ENCODE measurements around the gene C16orf96.

Gene C16orf96

GRCh38 chr16:4628283-4628682 is 72.1 kb downstream of the C16orf96 start:
- Histone ChIP-seq H2AFZ (ENCODE audit: low read depth, low read length) (no peak overlapping the region), H4K20me1 (ENCODE audit: insufficient read depth, low read length) (peaks cover 17% of the 10 kb centered on the region), H3K27ac (ENCODE audit: low read length) (no peak overlapping the region), H3K27me3 (ENCODE audit: insufficient read depth, low read length, poor library complexity) (no peaks in the 10 kb centered on the region), H3K4me3 (ENCODE audit: low read depth in 1 of 2, low read length in 2 of 2) (no peak overlapping the region), H3K9ac (ENCODE audit: low read depth, low read length) (no peak overlapping the region), H3K4me1 (ENCODE audit: insufficient read depth, low read length) (peaks cover 27% of the 10 kb centered on the region), H3K36me3 (ENCODE audit: insufficient read depth, low read length) (peaks cover 12% of the 10 kb centered on the region; the same call in 1 of the 2 replicates), H3K9me3 (ENCODE audit: insufficient read depth, low read length, severe bottlenecking) (peaks cover 5% of the 10 kb centered on the region), H3K79me2 (ENCODE audit: insufficient read depth, low read length) (peaks cover 80% of the 10 kb centered on the region), H3K4me2 (ENCODE audit: insufficient read depth, low read length) (no peak overlapping the region)
- TF ChIP-seq EZH2 (IDR thresholded peaks at IDR 0.05; ENCODE audit: borderline replicate concordance, low read depth, low read length, severe bottlenecking) (no peak), CTCF (IDR thresholded peaks at IDR 0.05; ENCODE audit: borderline replicate concordance, extremely low read depth, low read length, poor library complexity, severe bottlenecking) (no peak)
- ATAC-seq (ENCODE audit: insufficient read depth, low read depth) (no peak), DNase-seq (no peak)

DNA sequence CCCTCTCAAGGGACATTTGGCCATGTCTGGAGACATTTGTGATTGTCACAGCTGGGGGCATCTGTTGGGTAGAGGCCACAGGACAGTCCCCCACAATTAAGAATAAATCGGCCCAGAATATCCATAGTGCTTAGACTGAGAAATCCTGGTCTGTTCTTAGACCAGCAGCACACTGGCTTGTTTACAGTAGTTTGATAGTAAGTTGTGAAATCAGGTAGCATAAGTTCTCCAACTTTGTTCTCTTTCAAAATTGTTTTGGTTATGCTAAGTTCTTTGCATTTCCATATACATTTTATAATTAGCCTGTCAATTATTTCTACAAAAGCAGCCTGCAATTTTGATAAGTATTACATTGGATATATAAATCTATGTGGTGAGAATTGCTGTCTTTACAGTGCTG is 75.3 kb downstream of the C16orf96 start:
- no peak overlapping the region for H2AFZ ChIP-seq (ENCODE audit: low read depth, low read length)
- no peak overlapping the region for H3K4me2 ChIP-seq (ENCODE audit: insufficient read depth, low read length)
- H3K4me3 ChIP-seq (ENCODE audit: low read depth in 1 of 2, low read length in 2 of 2), result no peak overlapping the region
- H3K9me3 ChIP-seq (ENCODE audit: insufficient read depth, low read length, severe bottlenecking), result peaks cover 5% of the 10 kb centered on the region
- peaks cover 6% of the 10 kb centered on the region for H3K4me1 ChIP-seq (ENCODE audit: insufficient read depth, low read length)
- no peak for DNase-seq
- no peak for ATAC-seq (ENCODE audit: insufficient read depth, low read depth)
- H3K27me3 ChIP-seq (ENCODE audit: insufficient read depth, low read length, poor library complexity), result no peaks in the 10 kb centered on the region
- TF ChIP-seq EZH2 (IDR thresholded peaks at IDR 0.05; ENCODE audit: borderline replicate concordance, low read depth, low read length, severe bottlenecking), result no peak
- TF ChIP-seq CTCF (IDR thresholded peaks at IDR 0.05; ENCODE audit: borderline replicate concordance, extremely low read depth, low read length, poor library complexity, severe bottlenecking), result no peak
- peaks cover 20% of the 10 kb centered on the region for H3K36me3 ChIP-seq (ENCODE audit: insufficient read depth, low read length)
- peaks cover 85% of the 10 kb centered on the region for H3K79me2 ChIP-seq (ENCODE audit: insufficient read depth, low read length)
- H3K9ac ChIP-seq (ENCODE audit: low read depth, low read length), result no peak overlapping the region
- H3K27ac ChIP-seq (ENCODE audit: low read length), result no peak overlapping the region
- H4K20me1 ChIP-seq (ENCODE audit: insufficient read depth, low read length), result peaks cover 20% of the 10 kb centered on the region

DNA sequence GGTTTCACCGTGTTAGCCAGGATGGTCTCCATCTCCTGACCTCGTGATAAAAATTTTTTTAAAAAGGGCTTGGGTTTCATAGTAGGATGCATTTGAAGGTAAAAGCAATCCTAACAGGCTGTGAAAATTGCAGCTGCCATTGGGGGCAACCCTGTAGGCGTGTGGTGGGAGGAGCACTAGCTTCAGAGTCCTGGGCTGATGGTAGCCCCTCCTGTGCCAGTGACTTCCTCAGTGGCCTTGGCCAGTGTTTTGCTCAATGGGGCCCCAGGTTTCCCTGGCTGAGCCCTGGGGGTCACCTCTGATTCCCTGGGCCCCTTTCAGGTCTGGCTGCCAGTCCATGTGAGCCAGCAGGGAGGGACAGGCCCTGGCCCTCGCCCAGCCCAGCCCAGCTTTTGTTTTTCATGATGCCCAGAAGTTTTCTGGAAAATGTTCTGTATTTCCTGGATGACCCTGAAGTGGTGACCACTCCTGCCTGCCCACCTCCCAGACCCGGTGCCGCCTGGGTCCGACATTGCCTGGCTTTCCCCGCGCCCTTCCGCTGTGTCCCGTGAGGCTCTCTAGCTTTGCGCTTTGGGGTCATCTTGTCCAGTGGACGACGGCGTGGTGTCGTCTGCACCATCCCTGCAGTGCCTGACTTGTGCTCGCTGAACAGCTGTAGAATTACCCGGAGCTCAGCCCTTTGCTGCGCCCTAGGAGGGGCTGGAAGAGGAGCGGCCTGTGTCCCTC is 77.9 kb downstream of the C16orf96 start:
- Histone ChIP-seq H3K79me2 (ENCODE audit: insufficient read depth, low read length) (peaks cover 84% of the 10 kb centered on the region), H3K9me3 (ENCODE audit: insufficient read depth, low read length, severe bottlenecking) (peaks cover 5% of the 10 kb centered on the region), H3K4me3 (ENCODE audit: low read depth in 1 of 2, low read length in 2 of 2) (no peak overlapping the region), H3K9ac (ENCODE audit: low read depth, low read length) (no peak overlapping the region), H3K36me3 (ENCODE audit: insufficient read depth, low read length) (peaks cover 24% of the 10 kb centered on the region), H2AFZ (ENCODE audit: low read depth, low read length) (no peak overlapping the region), H3K27ac (ENCODE audit: low read length) (no peak overlapping the region; the same call in 1 of the 2 replicates), H3K27me3 (ENCODE audit: insufficient read depth, low read length, poor library complexity) (no peaks in the 10 kb centered on the region), H3K4me1 (ENCODE audit: insufficient read depth, low read length) (no peaks in the 10 kb centered on the region), H3K4me2 (ENCODE audit: insufficient read depth, low read length) (no peak overlapping the region), H4K20me1 (ENCODE audit: insufficient read depth, low read length) (peaks cover 32% of the 10 kb centered on the region)
- ATAC-seq (ENCODE audit: insufficient read depth, low read depth), result no peak
- no peak for DNase-seq
- no peak for TF ChIP-seq CTCF (IDR thresholded peaks at IDR 0.05; ENCODE audit: borderline replicate concordance, extremely low read depth, low read length, poor library complexity, severe bottlenecking)
- TF ChIP-seq EZH2 (IDR thresholded peaks at IDR 0.05; ENCODE audit: borderline replicate concordance, low read depth, low read length, severe bottlenecking), result no peak
